ENCODE data around the gene FOXP1. TPM values are rescaled to one million over a fixed set of nuclear protein-coding genes. Genes with fewer than 3 reads are reported as not detected.
A peak's percentile ranks its signal among the peaks of the same experiment; 100 is the strongest.

FOXP1 gene
- total RNA-seq, 1 donor = 55.7 TPM

DNA sequence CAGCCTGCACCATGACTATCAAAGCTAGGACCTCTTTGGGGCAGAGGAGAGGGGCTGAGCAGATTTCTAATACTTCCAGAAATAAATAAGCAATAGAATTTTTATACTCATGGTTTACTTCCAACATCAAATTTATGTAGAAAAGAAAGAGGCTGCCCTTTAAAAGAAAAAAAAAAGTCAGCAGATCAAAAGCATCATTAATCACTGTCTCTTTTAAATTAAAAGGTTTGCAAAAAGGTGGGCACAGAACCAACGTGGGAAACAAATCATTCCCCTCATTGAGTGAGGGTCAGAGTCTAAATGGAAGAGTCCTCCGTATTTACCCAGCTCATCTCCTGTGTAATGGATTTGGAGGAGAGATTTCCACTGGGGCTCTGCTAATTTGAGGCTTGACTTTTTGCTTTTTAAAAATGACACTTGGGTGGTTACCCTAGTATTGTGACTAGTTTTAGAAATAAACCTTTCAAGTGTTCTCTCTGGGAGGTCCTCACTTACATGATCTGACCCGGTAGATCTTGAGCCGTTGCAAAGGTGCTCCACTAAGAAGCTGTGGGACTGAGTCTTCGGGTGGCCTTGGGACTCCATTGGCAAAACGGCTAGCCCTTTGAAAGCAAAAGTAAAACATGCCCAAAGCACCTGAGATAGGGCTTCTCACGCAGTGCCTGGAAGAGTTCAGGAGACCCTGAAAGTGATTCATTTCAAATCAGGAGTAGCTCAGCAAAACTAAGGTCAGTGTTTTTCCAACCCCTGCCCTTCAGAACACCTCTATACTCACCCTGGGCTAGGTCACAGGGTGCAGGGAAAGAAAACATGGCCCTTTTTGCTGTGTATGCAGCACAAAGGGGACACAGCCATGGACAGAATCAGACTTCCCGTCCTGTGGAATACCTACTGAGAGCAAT is 320.9 kb downstream of the FOXP1 start:
- TF ChIP-seq CTCF (IDR thresholded peaks at IDR 0.05; ENCODE audit: insufficient read depth, low read depth, low read length) = no peak
- DNase-seq (ENCODE audit: low read depth) = no peak
- H3K4me3 ChIP-seq (ENCODE audit: low read depth, low read length) = no peak overlapping the region

DNA sequence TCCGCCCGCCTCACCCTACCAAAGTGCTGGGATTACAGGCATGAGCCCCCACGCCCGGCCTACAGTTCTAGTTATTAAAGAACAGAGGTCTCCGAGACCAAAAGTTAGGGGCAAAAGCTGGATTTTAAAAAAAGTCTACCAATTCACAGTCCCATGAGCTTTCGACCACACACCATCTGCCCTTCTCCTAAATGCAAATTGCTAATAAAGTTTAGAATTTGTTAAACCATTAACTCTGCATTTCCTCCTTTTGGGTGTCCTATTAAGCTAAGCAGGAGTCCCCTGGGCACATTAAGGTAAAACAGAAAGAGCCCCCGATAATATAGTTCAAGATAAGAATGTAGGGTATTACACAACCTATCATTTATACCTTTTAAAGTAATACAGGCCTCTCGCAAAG is 322.7 kb downstream of the FOXP1 start:
- no peak for TF ChIP-seq CTCF (IDR thresholded peaks at IDR 0.05; ENCODE audit: insufficient read depth, low read depth, low read length)
- DNase-seq (ENCODE audit: low read depth) = no peak
- H3K4me3 ChIP-seq (ENCODE audit: low read depth, low read length) = no peak overlapping the region

DNA sequence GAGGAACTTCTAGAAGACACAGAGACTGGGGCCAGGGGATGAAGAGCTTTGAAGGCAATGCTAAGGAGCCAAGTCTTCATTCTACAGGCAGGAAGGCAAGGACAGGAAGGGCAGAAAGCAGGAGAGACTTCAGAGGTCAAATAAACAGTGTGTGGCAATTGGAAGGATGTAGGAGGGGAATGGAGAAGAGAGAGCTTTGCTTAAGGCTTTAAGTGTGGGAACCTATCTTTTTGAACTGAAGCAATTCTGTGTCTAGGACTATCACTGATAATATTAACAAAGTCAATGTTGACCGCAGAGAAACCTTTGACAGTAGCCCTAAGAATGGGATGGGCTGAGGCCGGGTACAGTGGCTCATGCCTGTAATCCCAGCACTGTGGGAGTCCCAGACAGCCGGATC is 325.0 kb downstream of the FOXP1 start:
- no peak for TF ChIP-seq CTCF (IDR thresholded peaks at IDR 0.05; ENCODE audit: insufficient read depth, low read depth, low read length)
- DNase-seq (ENCODE audit: low read depth) = peak; percentile 48
- no peak overlapping the region for H3K4me3 ChIP-seq (ENCODE audit: low read depth, low read length)

- no peak for TF ChIP-seq CTCF (IDR thresholded peaks at IDR 0.05; ENCODE audit: insufficient read depth, low read depth, low read length)
- DNase-seq (ENCODE audit: low read depth) = peak; percentile 22
- no peak overlapping the region for H3K4me3 ChIP-seq (ENCODE audit: low read depth, low read length)
These were observed 325.4 kb downstream of the FOXP1 start for GRCh38 chr3:71258116-71258515.

GRCh38 chr3:71255498-71255897 is 328.0 kb downstream of the FOXP1 start:
- TF ChIP-seq CTCF (IDR thresholded peaks at IDR 0.05; ENCODE audit: insufficient read depth, low read depth, low read length) = no peak

DNA sequence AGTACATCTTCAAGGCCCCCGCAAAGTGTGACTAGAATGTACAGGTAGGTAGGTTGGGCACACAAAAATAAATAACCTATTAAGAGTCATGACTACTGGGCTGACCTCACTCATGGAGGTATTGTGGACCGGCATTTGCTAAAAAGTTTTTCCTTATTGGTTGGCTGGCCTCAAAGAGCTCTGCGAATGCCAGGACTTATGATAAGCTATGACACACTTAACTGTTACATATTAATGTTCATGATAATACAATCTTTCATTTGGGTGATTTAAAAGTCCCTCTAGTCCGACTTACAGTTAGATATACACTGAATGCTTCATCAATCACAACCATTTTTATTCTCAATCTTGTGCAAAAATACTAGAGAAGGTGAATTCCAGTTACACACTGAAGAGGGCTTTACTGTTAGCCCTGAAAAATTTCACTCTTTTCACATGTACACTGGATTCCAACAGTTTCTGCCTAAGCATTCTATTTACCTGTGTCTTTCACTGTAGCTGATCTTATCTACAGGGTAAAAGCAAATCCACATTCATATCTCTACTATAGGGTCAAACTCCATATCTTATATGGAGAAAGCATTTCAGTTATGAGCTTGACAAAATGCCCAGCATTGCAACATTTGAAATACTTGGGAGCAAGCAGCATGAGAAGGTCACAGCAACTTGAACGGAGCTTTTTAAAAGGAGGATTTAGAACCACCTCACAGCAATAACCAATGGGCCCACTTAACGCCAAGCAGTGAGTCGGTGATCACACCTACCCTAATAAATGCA is 329.1 kb downstream of the FOXP1 start:
- DNase-seq (ENCODE audit: low read depth) = peak; percentile 67
- no peak overlapping the region for H3K4me3 ChIP-seq (ENCODE audit: low read depth, low read length)
- no peak for TF ChIP-seq CTCF (IDR thresholded peaks at IDR 0.05; ENCODE audit: insufficient read depth, low read depth, low read length)

More at GRCh38 chr3:71255498-71255897, 328.0 kb downstream of the FOXP1 start:
- no peak for DNase-seq (ENCODE audit: low read depth)
- H3K4me3 ChIP-seq (ENCODE audit: low read depth, low read length) = no peak overlapping the region
